ENCODE data around the gene DCTPP1.
A peak's percentile ranks its signal among the peaks of the same experiment; 100 is the strongest.
"Not testable (repeated sequence)": the region's sequence is repeated elsewhere in the genome, so short reads cannot be mapped to it uniquely, and the experiment has no call there.

DCTPP1 gene

GRCh38 chr16:30398661-30399434 is 31.0 kb downstream of the DCTPP1 start:
- Histone ChIP-seq H3K36me3 (ENCODE audit: control insufficient read depth, insufficient read depth, low read length) (peaks cover 14% of the 10 kb centered on the region), H3K27ac (ENCODE audit: insufficient read depth, low read depth, low read length, poor library complexity, severe bottlenecking) (peak overlapping the region; percentile 32), H3K4me3 (ENCODE audit: insufficient read depth, low read depth, low read length) (peak overlapping the region; percentile 35), H3K27me3 (ENCODE audit: control insufficient read depth, insufficient read depth, low read length, poor library complexity, severe bottlenecking) (no peaks in the 10 kb centered on the region), H3K9me3 (ENCODE audit: control insufficient read depth, low read length) (no peaks in the 10 kb centered on the region), H3K4me1 (ENCODE audit: control insufficient read depth, insufficient read depth, low read length) (peaks cover 33% of the 10 kb centered on the region)
- WGBS, 2 experiments = 89% methylated on average over 23 of the region's 23 CpGs

DNA sequence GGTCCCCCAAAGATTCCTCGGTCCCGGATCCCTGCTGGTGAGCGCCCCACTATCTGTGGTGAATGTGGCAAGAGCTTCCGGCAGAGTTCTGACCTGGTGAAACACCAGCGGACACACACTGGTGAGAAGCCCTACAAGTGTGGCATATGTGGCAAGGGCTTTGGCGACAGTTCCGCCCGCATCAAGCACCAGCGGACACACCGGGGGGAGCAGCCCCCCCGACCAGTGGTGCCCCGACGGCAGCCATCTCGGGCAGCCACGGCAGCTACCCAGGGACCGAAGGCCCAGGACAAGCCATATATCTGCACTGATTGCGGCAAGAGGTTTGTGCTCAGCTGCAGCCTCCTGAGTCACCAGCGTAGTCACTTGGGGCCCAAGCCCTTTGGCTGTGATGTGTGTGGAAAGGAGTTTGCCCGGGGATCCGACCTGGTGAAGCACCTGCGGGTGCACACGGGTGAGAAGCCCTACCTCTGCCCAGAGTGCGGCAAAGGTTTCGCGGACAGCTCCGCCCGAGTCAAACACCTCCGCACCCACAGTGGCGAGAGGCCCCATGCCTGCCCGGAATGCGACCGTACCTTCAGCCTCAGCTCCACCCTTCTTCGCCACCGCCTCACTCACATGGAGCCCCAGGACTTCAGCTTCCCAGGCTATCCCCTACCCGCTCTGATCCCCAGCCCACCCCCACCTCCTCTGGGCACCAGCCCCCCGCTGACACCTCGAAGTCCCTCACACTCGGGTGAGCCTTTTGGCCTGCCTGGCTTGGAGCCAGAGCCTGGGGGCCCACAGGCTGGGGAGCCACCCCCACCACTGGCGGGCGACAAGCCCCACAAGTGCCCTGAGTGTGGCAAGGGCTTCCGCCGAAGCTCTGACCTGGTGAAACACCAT is 31.8 kb downstream of the DCTPP1 start:
- Histone ChIP-seq H3K36me3 (ENCODE audit: control insufficient read depth, insufficient read depth, low read length) (peaks cover 14% of the 10 kb centered on the region), H3K4me1 (ENCODE audit: control insufficient read depth, insufficient read depth, low read length) (peaks cover 37% of the 10 kb centered on the region), H3K9me3 (ENCODE audit: control insufficient read depth, low read length) (no peaks in the 10 kb centered on the region), H3K27ac (ENCODE audit: insufficient read depth, low read depth, low read length, poor library complexity, severe bottlenecking) (no peak overlapping the region), H3K27me3 (ENCODE audit: control insufficient read depth, insufficient read depth, low read length, poor library complexity, severe bottlenecking) (no peaks in the 10 kb centered on the region), H3K4me3 (ENCODE audit: insufficient read depth, low read depth, low read length) (no peak overlapping the region)
- 95% methylated on average over 42 of the region's 42 CpGs for WGBS, 2 experiments

DNA sequence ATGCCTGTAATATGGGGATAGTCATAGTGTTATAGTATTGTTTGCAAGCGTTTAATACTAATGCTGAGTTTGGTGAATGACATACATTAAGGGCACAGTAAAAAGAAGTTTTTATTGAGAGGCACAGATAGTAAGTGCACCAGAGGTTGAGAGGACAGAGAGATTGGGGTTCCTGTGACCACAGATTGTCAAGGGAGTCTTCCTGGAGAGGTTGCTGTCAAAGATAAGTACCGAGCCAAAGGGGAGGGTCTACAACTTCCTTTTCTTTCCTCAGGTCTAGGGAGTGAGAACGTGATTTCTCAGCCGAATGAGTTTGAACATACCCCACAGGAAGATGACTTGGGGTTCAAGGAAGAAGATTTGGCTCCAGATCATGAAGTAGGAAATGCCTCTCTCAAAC is 32.8 kb downstream of the DCTPP1 start:
- Histone ChIP-seq H3K4me3 (ENCODE audit: insufficient read depth, low read depth, low read length) (no peak overlapping the region), H3K36me3 (ENCODE audit: control insufficient read depth, insufficient read depth, low read length) (peaks cover 14% of the 10 kb centered on the region), H3K4me1 (ENCODE audit: control insufficient read depth, insufficient read depth, low read length) (peaks cover 37% of the 10 kb centered on the region), H3K27me3 (ENCODE audit: control insufficient read depth, insufficient read depth, low read length, poor library complexity, severe bottlenecking) (no peaks in the 10 kb centered on the region), H3K27ac (ENCODE audit: insufficient read depth, low read depth, low read length, poor library complexity, severe bottlenecking) (no peak overlapping the region), H3K9me3 (ENCODE audit: control insufficient read depth, low read length) (no peaks in the 10 kb centered on the region)
- 91 to 95% methylated on average over 4 of the region's 4 CpGs for WGBS, 2 experiments

- not testable (repeated sequence) for H3K27ac ChIP-seq (ENCODE audit: insufficient read depth, low read depth, low read length, poor library complexity, severe bottlenecking); H3K9me3 ChIP-seq (ENCODE audit: control insufficient read depth, low read length); H3K27me3 ChIP-seq (ENCODE audit: control insufficient read depth, insufficient read depth, low read length, poor library complexity, severe bottlenecking)
- H3K36me3 ChIP-seq (ENCODE audit: control insufficient read depth, insufficient read depth, low read length) = peaks cover 14% of the 10 kb centered on the region
- H3K4me3 ChIP-seq (ENCODE audit: insufficient read depth, low read depth, low read length) = peak overlapping the region; percentile 96
- peaks cover 37% of the 10 kb centered on the region for H3K4me1 ChIP-seq (ENCODE audit: control insufficient read depth, insufficient read depth, low read length)
- WGBS, 2 experiments = 87 to 90% methylated on average over 4 of the region's 4 CpGs
Measured at GRCh38 chr16:30396627-30397026, 33.2 kb downstream of the DCTPP1 start.

- 17 to 18% methylated on average over 12 of the region's 13 CpGs for WGBS, 2 experiments
- H3K4me3 ChIP-seq (ENCODE audit: insufficient read depth, low read depth, low read length) = peak overlapping the region; percentile 96
- no peaks in the 10 kb centered on the region for H3K27me3 ChIP-seq (ENCODE audit: control insufficient read depth, insufficient read depth, low read length, poor library complexity, severe bottlenecking)
- no peaks in the 10 kb centered on the region for H3K9me3 ChIP-seq (ENCODE audit: control insufficient read depth, low read length)
- H3K36me3 ChIP-seq (ENCODE audit: control insufficient read depth, insufficient read depth, low read length) = peaks cover 14% of the 10 kb centered on the region
- peak overlapping the region; percentile 99 for H3K27ac ChIP-seq (ENCODE audit: insufficient read depth, low read depth, low read length, poor library complexity, severe bottlenecking)
- H3K4me1 ChIP-seq (ENCODE audit: control insufficient read depth, insufficient read depth, low read length) = peaks cover 37% of the 10 kb centered on the region
Measured at GRCh38 chr16:30395992-30396585, 33.7 kb downstream of the DCTPP1 start.

DNA sequence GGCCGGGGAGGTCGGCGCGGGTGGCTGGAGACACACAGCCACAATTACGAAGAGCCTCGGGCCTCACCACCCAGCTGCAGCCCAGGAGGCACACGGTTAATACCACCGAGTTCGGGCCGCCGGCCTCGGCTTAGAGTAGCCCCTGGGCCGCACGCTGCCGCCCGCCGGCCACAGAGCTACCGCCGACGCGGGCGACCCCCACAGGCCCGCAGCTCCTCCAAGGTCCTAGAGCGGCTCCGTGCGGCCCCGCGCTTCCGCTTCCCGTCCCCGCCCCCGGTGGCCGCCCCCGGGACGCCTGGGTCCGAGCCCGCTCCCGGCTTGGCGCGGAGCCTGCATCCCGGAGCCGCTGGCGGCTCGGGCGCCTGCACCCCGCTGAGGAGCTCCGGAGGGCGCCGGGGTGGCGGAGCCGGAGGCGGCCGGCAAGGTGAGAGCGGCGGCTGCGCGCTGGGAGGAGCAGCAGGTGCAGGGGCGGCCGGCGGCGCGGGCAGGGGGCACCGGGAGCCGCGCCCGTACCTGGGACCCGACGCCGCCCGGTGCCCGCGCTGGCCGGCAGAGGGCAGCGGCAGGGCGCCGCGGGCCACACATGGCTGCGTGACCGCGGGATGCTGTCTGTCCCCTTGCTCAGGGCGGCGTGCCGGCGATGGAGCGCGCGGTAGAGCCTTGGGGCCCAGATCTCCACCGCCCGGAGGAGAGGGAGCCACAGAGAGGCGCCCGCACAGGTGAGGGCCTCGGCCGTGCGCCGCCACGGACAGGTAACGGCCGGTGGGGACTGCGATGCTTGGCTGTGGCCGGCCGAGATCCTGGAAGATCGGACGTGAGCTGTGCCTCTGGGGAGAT is 34.5 kb downstream of the DCTPP1 start, which contains the start of gene ZNF48:
ZNF48 (plus strand) TSS at position 266 of the 837 bp plus-strand sequence; CDS start at position 641, 375 bp downstream.
- H3K9me3 ChIP-seq (ENCODE audit: control insufficient read depth, low read length) = no peaks in the 10 kb centered on the region
- peaks cover 14% of the 10 kb centered on the region for H3K36me3 ChIP-seq (ENCODE audit: control insufficient read depth, insufficient read depth, low read length)
- WGBS, 2 experiments = 0% methylated on average over 103 of the region's 103 CpGs
- H3K4me3 ChIP-seq (ENCODE audit: insufficient read depth, low read depth, low read length) = peak within 1 kb of the TSS; percentile 96
- peaks cover 37% of the 10 kb centered on the region for H3K4me1 ChIP-seq (ENCODE audit: control insufficient read depth, insufficient read depth, low read length)
- H3K27ac ChIP-seq (ENCODE audit: insufficient read depth, low read depth, low read length, poor library complexity, severe bottlenecking) = peak within 1 kb of the TSS; percentile 99
- no peaks in the 10 kb centered on the region for H3K27me3 ChIP-seq (ENCODE audit: control insufficient read depth, insufficient read depth, low read length, poor library complexity, severe bottlenecking)

GRCh38 chr16:30394592-30395154 is 35.2 kb downstream of the DCTPP1 start:
- Histone ChIP-seq H3K9me3 (ENCODE audit: control insufficient read depth, low read length) (no peaks in the 10 kb centered on the region), H3K27me3 (ENCODE audit: control insufficient read depth, insufficient read depth, low read length, poor library complexity, severe bottlenecking) (no peaks in the 10 kb centered on the region), H3K4me1 (ENCODE audit: control insufficient read depth, insufficient read depth, low read length) (peaks cover 33% of the 10 kb centered on the region), H3K27ac (ENCODE audit: insufficient read depth, low read depth, low read length, poor library complexity, severe bottlenecking) (peak overlapping the region; percentile 99), H3K4me3 (ENCODE audit: insufficient read depth, low read depth, low read length) (peak overlapping the region; percentile 96), H3K36me3 (ENCODE audit: control insufficient read depth, insufficient read depth, low read length) (peaks cover 14% of the 10 kb centered on the region)
- 0% methylated on average over 29 to 31 of the region's 31 CpGs for WGBS, 2 experiments

DNA sequence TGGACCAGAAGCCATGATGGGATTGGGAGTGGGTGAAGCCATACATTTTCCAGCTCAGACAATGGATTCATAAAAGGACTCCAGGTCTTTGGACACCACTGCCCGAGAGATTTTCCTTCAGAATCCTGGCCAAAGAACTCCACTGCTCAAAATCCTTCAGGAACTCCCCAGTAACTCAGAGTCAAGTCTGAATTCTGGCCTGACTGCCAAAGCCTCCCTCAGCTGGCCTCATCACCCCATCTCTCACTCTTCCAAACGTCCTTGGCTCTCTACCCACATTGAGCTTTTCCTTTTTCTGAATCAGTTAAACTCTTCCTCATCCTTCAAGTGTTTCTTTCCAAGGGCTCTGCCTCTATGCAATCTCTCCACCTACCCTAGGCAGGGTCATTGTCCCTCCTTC is 46.3 kb downstream of the DCTPP1 start:
- H3K4me1 ChIP-seq (ENCODE audit: control insufficient read depth, insufficient read depth, low read length) = no peaks in the 10 kb centered on the region
- no peaks in the 10 kb centered on the region for H3K27me3 ChIP-seq (ENCODE audit: control insufficient read depth, insufficient read depth, low read length, poor library complexity, severe bottlenecking)
- H3K36me3 ChIP-seq (ENCODE audit: control insufficient read depth, insufficient read depth, low read length) = no peaks in the 10 kb centered on the region
- no peaks in the 10 kb centered on the region for H3K9me3 ChIP-seq (ENCODE audit: control insufficient read depth, low read length)
- 79 to 80% methylated on average over 2 of the region's 2 CpGs for WGBS, 2 experiments
- H3K4me3 ChIP-seq (ENCODE audit: insufficient read depth, low read depth, low read length) = no peak overlapping the region
- no peak overlapping the region for H3K27ac ChIP-seq (ENCODE audit: insufficient read depth, low read depth, low read length, poor library complexity, severe bottlenecking)

GRCh38 chr16:30382111-30382881 is 47.5 kb downstream of the DCTPP1 start, which contains the start of gene SEPTIN1:
SEPTIN1 (minus strand) TSS chr16:30382561; CDS start chr16:30382542, 19 bp downstream.
- Histone ChIP-seq H3K27ac (ENCODE audit: insufficient read depth, low read depth, low read length, poor library complexity, severe bottlenecking) (no peak within 1 kb of the TSS), H3K36me3 (ENCODE audit: control insufficient read depth, insufficient read depth, low read length) (no peaks in the 10 kb centered on the region), H3K9me3 (ENCODE audit: control insufficient read depth, low read length) (no peaks in the 10 kb centered on the region), H3K4me1 (ENCODE audit: control insufficient read depth, insufficient read depth, low read length) (peaks cover 2% of the 10 kb centered on the region), H3K27me3 (ENCODE audit: control insufficient read depth, insufficient read depth, low read length, poor library complexity, severe bottlenecking) (no peaks in the 10 kb centered on the region), H3K4me3 (ENCODE audit: insufficient read depth, low read depth, low read length) (no peak within 1 kb of the TSS)
- 86 to 91% methylated on average over 11 to 12 of the region's 12 CpGs for WGBS, 2 experiments

All from ectodermal cell (in vitro differentiated cells).